CD4-positive, alpha-beta T cell treated with Interferon gamma for 1 hour (primary cell): ENCODE data around the gene SLC16A10.

ENCODE experiments used
- DNase-seq: peaks from one replicate; pipeline ENCODE4 v3.0.0-alpha.2; 2020

Gene SLC16A10

DNA sequence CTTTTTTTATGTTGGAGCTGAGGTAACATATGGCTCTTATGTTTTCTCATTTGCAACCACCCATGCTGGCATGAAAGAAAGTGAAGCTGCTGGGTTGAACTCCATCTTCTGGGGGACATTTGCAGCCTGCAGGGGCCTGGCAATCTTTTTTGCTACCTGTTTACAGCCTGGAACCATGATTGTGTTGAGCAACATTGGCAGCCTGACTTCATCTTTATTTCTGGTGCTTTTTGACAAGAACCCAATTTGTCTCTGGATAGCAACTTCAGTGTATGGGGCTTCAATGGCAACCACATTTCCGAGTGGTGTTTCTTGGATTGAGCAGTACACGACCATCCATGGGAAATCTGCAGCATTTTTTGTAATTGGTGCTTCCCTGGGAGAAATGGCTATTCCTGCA is 179.0 kb downstream of the SLC16A10 start:
- no peak for DNase-seq

DNA sequence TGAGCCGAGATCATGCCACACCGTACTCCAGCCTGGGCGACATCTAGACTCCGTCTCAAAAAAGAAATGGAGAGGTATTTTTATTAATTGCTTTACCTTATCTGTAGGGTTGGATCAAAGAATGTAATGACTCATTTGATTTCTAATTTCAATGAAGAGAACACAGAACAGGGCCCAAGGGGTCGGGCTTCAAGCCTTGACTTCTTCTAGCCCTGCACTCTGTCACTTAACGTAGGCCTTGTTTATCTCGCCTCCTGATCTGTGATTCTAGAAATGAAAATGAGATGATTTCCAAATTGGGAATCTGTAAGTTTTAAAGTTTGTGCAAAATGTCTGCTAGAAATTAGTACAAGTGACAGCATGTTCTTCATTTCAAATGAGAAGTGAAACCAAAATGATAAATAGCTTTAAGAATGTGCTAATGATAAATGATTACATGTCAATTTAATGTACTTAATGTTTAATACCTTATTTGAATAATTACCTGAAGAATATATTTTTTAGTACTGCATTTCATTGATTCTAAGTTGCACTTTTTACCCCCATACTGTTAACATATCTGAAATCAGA is 180.5 kb downstream of the SLC16A10 start:
- no peak for DNase-seq

DNA sequence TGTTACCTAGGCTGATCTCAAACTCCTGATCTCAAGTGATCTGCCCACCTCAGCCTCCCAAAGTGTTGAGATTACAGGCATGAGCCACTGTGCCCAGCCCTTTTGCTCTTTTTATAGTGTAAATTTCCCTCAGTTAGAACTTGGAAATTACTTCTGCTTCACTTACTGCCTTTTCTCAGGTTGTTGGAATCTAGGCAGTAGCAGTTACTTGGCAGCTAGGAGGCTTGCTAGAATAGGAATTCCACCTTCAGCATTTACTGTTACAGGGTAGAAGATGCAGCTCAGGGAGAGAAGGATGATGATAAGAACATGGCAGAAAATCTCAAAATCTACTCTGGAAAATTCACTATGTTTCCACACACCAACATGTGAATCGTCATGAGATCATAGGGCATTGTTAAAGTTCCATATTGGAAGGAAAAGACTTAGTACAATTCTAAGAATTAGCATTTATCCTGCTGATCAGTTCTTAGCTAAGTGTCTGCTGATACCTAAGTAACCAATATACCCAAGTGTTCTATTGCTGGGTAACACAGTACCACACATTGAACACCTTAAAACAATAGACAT is 182.2 kb downstream of the SLC16A10 start:
- DNase-seq: no peak

DNA sequence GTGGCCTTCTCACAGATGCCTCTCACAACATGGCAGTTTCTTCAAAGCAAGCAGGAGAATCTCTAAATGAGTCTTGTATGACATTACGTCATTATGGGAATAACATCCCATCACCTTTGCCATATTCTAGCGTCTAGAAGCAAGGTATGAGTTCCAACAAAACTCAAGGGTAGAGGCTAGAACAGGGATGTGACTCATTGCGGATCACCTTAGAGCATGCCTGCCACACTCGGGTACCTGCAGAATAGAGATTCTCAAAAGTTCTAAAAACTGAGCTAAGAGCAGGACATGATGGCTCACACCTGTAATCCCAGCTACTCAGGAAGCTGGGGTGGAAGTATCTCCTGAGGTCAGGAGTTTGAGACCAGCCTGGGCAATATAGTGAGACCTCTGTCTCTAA is 182.8 kb downstream of the SLC16A10 start:
- DNase-seq: no peak

DNA sequence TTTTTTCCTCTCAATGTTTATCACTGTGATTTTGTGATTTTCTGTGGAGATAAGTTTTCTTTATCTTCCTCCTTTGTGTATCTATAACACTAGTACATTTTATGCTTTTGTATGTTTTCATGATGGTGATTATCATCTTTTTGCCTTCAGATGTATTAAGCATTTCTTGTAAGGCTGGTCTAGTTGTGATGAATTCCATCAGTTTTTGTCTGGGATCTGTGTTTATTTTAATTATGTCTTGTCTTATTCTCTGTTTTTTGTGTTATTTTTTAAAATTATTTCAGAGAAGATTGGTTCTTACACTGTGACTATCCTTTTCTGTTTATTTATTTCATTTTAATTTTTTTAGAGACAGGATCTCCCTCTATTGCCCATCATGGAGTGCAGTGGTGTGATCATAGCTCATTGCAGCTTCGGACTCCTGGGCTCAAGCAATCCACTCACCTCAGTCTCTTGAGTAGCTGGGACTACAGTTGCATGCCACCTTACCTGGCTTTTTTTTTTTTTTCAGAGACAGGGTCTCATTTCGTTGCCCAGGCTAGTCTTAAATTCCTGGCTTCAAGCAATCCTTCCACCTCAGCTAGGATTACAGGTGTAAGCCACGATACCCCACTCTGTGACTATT is 187.4 kb downstream of the SLC16A10 start:
- no peak for DNase-seq

DNA sequence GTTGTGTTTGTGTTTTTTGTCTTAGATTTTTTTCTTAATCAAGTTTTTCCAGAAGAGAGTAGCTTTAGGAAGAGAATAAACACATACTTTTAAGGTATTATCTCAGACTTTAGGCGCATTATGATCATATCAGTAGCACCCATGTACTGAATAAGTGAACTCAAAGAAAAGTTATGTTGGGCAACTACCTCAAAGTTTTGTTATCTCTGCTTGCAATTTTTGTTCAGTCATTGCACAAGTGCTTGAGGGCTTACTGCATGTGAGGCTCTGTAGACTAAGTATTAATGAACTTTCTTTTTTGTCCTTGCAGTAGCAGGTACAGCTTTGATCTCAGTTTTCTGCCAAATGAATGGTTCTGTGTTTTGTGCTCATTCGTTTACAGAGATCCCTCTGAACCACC is 189.0 kb downstream of the SLC16A10 start:
- DNase-seq: no peak

DNA sequence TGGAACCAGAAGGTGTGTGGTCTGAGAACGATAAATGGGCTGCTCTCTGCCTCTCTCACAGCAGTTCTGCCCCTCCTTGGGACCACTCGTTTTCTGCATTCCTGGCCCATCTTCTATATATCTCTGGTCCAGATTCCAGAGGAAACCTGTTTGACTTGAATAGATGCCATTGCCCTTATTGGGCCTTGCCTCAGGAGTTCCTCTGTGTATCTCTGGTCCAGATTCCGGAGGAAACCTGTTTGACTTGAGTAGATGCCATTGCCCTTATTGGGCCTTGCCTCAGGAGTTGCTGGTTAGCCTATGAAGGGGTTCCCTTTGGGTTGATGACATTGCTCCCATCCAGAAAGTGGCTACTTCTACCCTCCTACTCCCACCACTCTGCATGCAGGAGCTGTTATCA is 189.4 kb downstream of the SLC16A10 start:
- DNase-seq: no peak

DNA sequence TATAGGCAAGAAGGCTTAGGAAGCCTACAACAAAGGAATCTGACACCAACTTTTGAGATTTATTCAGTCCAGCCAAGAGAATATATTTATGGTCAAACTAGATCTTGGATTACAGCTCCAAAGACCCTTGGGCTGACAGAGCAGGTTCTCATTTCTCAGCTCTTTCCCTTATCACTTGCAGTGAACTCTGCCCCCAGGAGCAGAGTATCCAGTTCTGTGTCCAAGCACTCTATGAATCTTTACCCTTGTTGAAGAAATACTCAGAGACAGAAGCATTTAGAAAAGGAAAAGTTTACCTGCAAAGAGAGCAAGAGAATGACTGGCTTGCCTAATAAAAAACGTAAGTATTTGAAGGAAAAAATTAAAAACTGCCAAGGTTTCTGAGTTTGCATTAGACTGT is 190.5 kb downstream of the SLC16A10 start:
- no peak for DNase-seq

DNA sequence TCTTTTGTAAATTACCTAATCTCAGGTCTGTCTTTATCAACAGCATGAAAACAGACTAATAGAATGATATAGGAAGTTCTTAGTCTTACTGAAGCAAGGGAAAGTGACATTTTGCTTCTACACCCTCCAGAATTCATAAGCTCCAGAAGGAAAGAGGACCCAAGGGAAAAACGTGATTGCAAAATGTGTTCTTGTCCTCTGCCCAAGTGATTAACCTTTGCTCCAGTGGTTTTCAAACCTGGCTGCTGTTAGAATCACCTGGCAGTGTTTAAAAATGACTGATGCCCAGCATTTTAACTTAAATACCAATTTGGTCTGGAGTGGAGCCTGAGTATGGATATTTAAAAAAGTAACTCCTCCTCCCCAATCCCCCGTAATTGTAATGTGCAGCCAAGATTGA is 191.4 kb downstream of the SLC16A10 start:
- no peak for DNase-seq

DNA sequence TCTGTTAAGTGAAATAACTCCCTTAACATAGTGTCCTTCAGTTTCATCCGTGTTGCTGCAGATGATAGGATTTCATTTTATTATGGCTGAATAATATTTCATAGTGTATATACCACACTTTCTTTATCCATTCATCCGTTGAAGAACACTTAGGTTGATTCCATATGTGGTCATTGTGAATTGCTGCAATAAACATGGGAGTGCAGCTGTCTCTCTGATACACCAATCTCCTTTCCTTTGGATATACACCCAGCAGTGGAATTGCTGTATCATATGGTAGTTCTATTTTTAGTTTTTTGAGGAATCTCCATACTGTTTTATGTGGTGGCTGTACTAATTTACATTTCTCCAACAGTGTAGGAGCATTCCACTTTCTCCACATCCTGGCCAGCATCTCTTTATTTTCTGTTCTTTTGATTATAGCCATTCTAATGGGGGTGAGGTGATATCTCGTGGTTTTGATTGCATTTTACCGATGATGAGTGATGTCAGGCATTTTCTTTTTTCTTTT is 193.2 kb downstream of the SLC16A10 start:
- no peak for DNase-seq
